Aortic smooth muscle cell (primary cell): Measurements from ENCODE around the gene DNAJC30. TPM values are rescaled to one million over a fixed set of nuclear protein-coding genes. Genes with fewer than 3 reads are reported as not detected.

Source experiments
- total RNA-seq: library from RNA; depleted of rRNA; stranded (reverse); fragments of >200 nt; gene quantifications from 2 replicates; pipeline ENCODE4 v1.2.3, GENCODE V29; 2014

The DNAJC30 gene
- total RNA-seq = 2.0 and 2.1 TPM in 2 replicates

GRCh38 chr7:73683056-73683787, at the start of gene DNAJC30, which contains the start of gene BUD23:
Gene DNAJC30 (minus strand): TSS chr7:73683453. CDS start chr7:73683423, 30 bp downstream.
Gene BUD23 (plus strand): TSS chr7:73683597. CDS start chr7:73683626, 29 bp downstream.

GRCh38 chr7:73718905-73719805, 35.9 kb upstream of the DNAJC30 start, which contains the start of gene STX1A:
Gene STX1A (minus strand): TSS chr7:73719669. CDS start chr7:73719631, 38 bp downstream.

GRCh38 chr7:73667344-73668102, 15.7 kb downstream of the DNAJC30 start, which contains the start of gene VPS37D:
Gene VPS37D (plus strand): TSS chr7:73667831. CDS start chr7:73667959, 128 bp downstream.

Other genes with a start within 250 kb of the DNAJC30 start
- 0.06 and 0.40 TPM in 2 replicates for gene FZD9, start 249.7 kb downstream of the DNAJC30 start, total RNA-seq
- gene BAZ1B, start 161.2 kb downstream of the DNAJC30 start, total RNA-seq = 61.3 and 70.0 TPM in 2 replicates
- gene BCL7B, start 125.8 kb downstream of the DNAJC30 start, total RNA-seq = 22.7 and 25.5 TPM in 2 replicates
- gene TBL2, start 104.9 kb downstream of the DNAJC30 start, total RNA-seq = 60.9 and 81.9 TPM in 2 replicates
- gene MLXIPL, start 58.9 kb downstream of the DNAJC30 start, total RNA-seq = under 0.01 TPM in 1 of 2 replicates, not detected in the other
- gene VPS37D, start 15.6 kb downstream of the DNAJC30 start, total RNA-seq = 2.9 and 3.6 TPM in 2 replicates
- gene BUD23, start 144 bp upstream of the DNAJC30 start, total RNA-seq = 46.8 and 73.7 TPM in 2 replicates
- gene STX1A, start 36.2 kb upstream of the DNAJC30 start, total RNA-seq = 33.1 and 39.5 TPM in 2 replicates
- 12.0 and 22.7 TPM in 2 replicates for gene ABHD11, start 55.3 kb upstream of the DNAJC30 start, total RNA-seq
- gene CLDN3, start 86.8 kb upstream of the DNAJC30 start, total RNA-seq = not detected in 2 replicates
- gene CLDN4, start 147.5 kb upstream of the DNAJC30 start, total RNA-seq = 0.12 and 0.13 TPM in 2 replicates
- gene METTL27, start 159.1 kb upstream of the DNAJC30 start, total RNA-seq = 2.5 and 7.2 TPM in 2 replicates
- gene TMEM270, start 177.7 kb upstream of the DNAJC30 start, total RNA-seq = not detected in 2 replicates